H9 (cell line): Measurements from ENCODE around the gene NSD1. TPM values are rescaled to one million over a fixed set of nuclear protein-coding genes. Genes with fewer than 3 reads are reported as not detected.

ENCODE experiments used
- DNase-seq: peaks from one replicate; pipeline ENCODE4 v3.0.0-alpha.2; 2017
- H2AFZ ChIP-seq: one replicate; pipeline ENCODE4 v1.6.1; 2013; ENCODE audit warnings: mild to moderate bottlenecking, low read length, control low read depth, moderate library complexity
- H2AK5ac ChIP-seq: 2 replicates; pipeline ENCODE4 v1.6.1; 2013; ENCODE audit warnings: low read length, control low read depth, mixed read lengths; ENCODE audit not compliant: insufficient read length
- H2BK120ac ChIP-seq: one replicate; pipeline ENCODE4 v1.6.1; 2013; ENCODE audit warnings: low read depth, mild to moderate bottlenecking, low read length, control low read depth, inconsistent platforms; ENCODE audit not compliant: poor library complexity, severe bottlenecking
- H2BK12ac ChIP-seq: 2 replicates; pipeline ENCODE4 v1.6.1; 2013; ENCODE audit warnings: low read length, control low read depth, mixed read lengths, low read depth; ENCODE audit not compliant: insufficient read length
- H2BK15ac ChIP-seq: 2 replicates; pipeline ENCODE4 v1.6.1; 2013; ENCODE audit warnings: low read depth, low read length, control low read depth
- H2BK20ac ChIP-seq: one replicate; pipeline ENCODE4 v1.6.1; 2013; ENCODE audit warnings: low read depth, mild to moderate bottlenecking, low read length, control low read depth, inconsistent platforms; ENCODE audit not compliant: poor library complexity, severe bottlenecking
- H2BK5ac ChIP-seq: 2 replicates; pipeline ENCODE4 v1.6.1; 2013; ENCODE audit warnings: low read length, control low read depth, mixed read lengths; ENCODE audit not compliant: insufficient read length
- H3K14ac ChIP-seq: 2 replicates; pipeline ENCODE4 v1.6.1; 2013; ENCODE audit warnings: low read length, control low read depth; ENCODE audit not compliant: insufficient read depth
- H3K18ac ChIP-seq: 2 replicates; pipeline ENCODE4 v1.6.1; 2013; ENCODE audit warnings: low read depth, mild to moderate bottlenecking, mixed read lengths, low read length, control low read depth; ENCODE audit not compliant: insufficient read length
- H3K23ac ChIP-seq: 2 replicates; pipeline ENCODE4 v1.6.1; 2013; ENCODE audit warnings: low read length, control low read depth, mixed read lengths, low read depth; ENCODE audit not compliant: insufficient read length
- H3K23me2 ChIP-seq: 2 replicates; pipeline ENCODE4 v1.6.1; 2013; ENCODE audit warnings: low read depth, mild to moderate bottlenecking, mixed read lengths, low read length, control low read depth; ENCODE audit not compliant: insufficient read length, poor library complexity, severe bottlenecking
- H3K27ac ChIP-seq: 2 replicates; pipeline ENCODE4 v1.5.1; 2013; ENCODE audit warnings: low read length, control low read depth, mixed read lengths, low read depth; ENCODE audit not compliant: insufficient read length
- H3K27me3 ChIP-seq: 2 replicates; pipeline ENCODE4 v1.6.1; 2013; ENCODE audit warnings: low read length, control low read depth, inconsistent platforms; ENCODE audit not compliant: insufficient read depth
- H3K4ac ChIP-seq: 2 replicates; pipeline ENCODE4 v1.6.1; 2013; ENCODE audit warnings: low read depth, mild to moderate bottlenecking, control low read depth, inconsistent platforms, low read length, moderate library complexity
- H3K4me1 ChIP-seq: 2 replicates; pipeline ENCODE4 v1.6.1; 2013; ENCODE audit warnings: low read length, control low read depth, inconsistent platforms; ENCODE audit not compliant: insufficient read depth
- H3K4me2 ChIP-seq: 2 replicates; pipeline ENCODE4 v1.6.1; 2013; ENCODE audit warnings: low read length, control low read depth, mixed read lengths; ENCODE audit not compliant: insufficient read length, insufficient read depth
- H3K56ac ChIP-seq: 2 replicates; pipeline ENCODE4 v1.6.1; 2013; ENCODE audit warnings: low read depth, mild to moderate bottlenecking, mixed read lengths, low read length, control low read depth; ENCODE audit not compliant: insufficient read length
- H3K79me1 ChIP-seq: 2 replicates; pipeline ENCODE4 v1.6.1; 2013; ENCODE audit warnings: low read depth, mild to moderate bottlenecking, moderate library complexity, low read length, control low read depth, inconsistent platforms; ENCODE audit not compliant: insufficient read depth, poor library complexity, severe bottlenecking
- H3K79me2 ChIP-seq: 2 replicates; pipeline ENCODE4 v1.6.1; 2013; ENCODE audit warnings: low read length, control low read depth, inconsistent platforms; ENCODE audit not compliant: insufficient read depth
- H3K9ac ChIP-seq: 2 replicates; pipeline ENCODE4 v1.6.1; 2013; ENCODE audit warnings: low read length, control low read depth, mixed read lengths; ENCODE audit not compliant: insufficient read length; ENCODE audit errors: extremely low read depth
- H3K9me3 ChIP-seq: one replicate; pipeline ENCODE4 v1.6.1; 2013; ENCODE audit warnings: low read depth, low read length, inconsistent platforms; ENCODE audit not compliant: control insufficient read depth
- H3T11ph ChIP-seq: one replicate; pipeline ENCODE4 v1.6.1; 2013; ENCODE audit warnings: mild to moderate bottlenecking, low read length, control low read depth, inconsistent platforms
- H4K20me1 ChIP-seq: one replicate; pipeline ENCODE4 v1.6.1; 2013; ENCODE audit not compliant: control insufficient read depth, insufficient read length, insufficient read depth
- H4K5ac ChIP-seq: 2 replicates; pipeline ENCODE4 v1.6.1; 2013; ENCODE audit warnings: low read depth, mild to moderate bottlenecking, mixed read lengths, low read length, control low read depth; ENCODE audit not compliant: insufficient read length
- H4K8ac ChIP-seq: replicated peaks from 2 replicates; pipeline ENCODE4 v1.6.1; 2013; ENCODE audit warnings: low read length, control low read depth, mixed read lengths, low read depth; ENCODE audit not compliant: insufficient read length
- H4K91ac ChIP-seq: 2 replicates; pipeline ENCODE4 v1.6.1; 2013; ENCODE audit warnings: low read depth, mild to moderate bottlenecking, moderate library complexity, mixed read lengths, low read length, control low read depth; ENCODE audit not compliant: insufficient read length
- H3K27ac Mint-ChIP-seq, 3 experiments: 2 replicates in 2 of 3; 3 replicates in 1 of 3; pipeline ENCODE4 v1.8.0; 2020 to 2021; ENCODE audit warnings: mixed read lengths in 3 of 3, mild to moderate bottlenecking in 1 of 3, moderate library complexity in 1 of 3
- H3K27me3 Mint-ChIP-seq: 2 replicates; pipeline ENCODE4 v1.8.0; 2021; ENCODE audit warnings: low read depth, mild to moderate bottlenecking, moderate library complexity, mixed read lengths
- H3K36me3 Mint-ChIP-seq, 3 experiments: 2 replicates in 2 of 3; 3 replicates in 1 of 3; pipeline ENCODE4 v1.8.0; 2020 to 2021; ENCODE audit warnings: low read depth in 3 of 3, mixed read lengths in 3 of 3; ENCODE audit not compliant: insufficient read depth in 1 of 3
- H3K4me1 Mint-ChIP-seq, 2 experiments: 2 replicates each; pipeline ENCODE4 v1.8.0; 2020; ENCODE audit warnings: mixed read lengths in 2 of 2
- H3K4me3 Mint-ChIP-seq, 2 experiments: 2 replicates in 1 of 2; 3 replicates in 1 of 2; pipeline ENCODE4 v1.8.0; 2020 to 2021; ENCODE audit warnings: mild to moderate bottlenecking in 2 of 2, mixed read lengths in 2 of 2, moderate library complexity in 1 of 2
- H3K9me3 Mint-ChIP-seq, 2 experiments: 2 replicates in 1 of 2; 3 replicates in 1 of 2; pipeline ENCODE4 v1.8.0; 2020; ENCODE audit warnings: mild to moderate bottlenecking in 2 of 2, mixed read lengths in 2 of 2, moderate library complexity in 1 of 2
- WGBS: extraction: QIAGEN DNeasy Blood & Tissue Kit; methylation state at CpG from one replicate; pipeline ENCODE4 v1.1.7; 2013; ENCODE audit warnings: missing lambda C conversion rate, low lambda C conversion rate, mixed read lengths; ENCODE audit not compliant: insufficient read length; ENCODE audit errors: extremely low coverage; 5-methylcytosine and 5-hydroxymethylcytosine counted together
- total RNA-seq: library from RNA; stranded (reverse); gene quantifications from 2 replicates; pipeline ENCODE4 v1.2.1, GENCODE V29; 2021
- TF ChIP-seq, protein P1 (sequence below): fragments of 200-600 bp; sonication (generic); conservative IDR thresholded peaks from 3 replicates; pipeline ENCODE4 v1.8.0; 2021; ENCODE audit warnings: antibody characterized with exemption, mild to moderate bottlenecking

Gene NSD1
- total RNA-seq, 1 experiment from 2014 or later, result 213 TPM

DNA sequence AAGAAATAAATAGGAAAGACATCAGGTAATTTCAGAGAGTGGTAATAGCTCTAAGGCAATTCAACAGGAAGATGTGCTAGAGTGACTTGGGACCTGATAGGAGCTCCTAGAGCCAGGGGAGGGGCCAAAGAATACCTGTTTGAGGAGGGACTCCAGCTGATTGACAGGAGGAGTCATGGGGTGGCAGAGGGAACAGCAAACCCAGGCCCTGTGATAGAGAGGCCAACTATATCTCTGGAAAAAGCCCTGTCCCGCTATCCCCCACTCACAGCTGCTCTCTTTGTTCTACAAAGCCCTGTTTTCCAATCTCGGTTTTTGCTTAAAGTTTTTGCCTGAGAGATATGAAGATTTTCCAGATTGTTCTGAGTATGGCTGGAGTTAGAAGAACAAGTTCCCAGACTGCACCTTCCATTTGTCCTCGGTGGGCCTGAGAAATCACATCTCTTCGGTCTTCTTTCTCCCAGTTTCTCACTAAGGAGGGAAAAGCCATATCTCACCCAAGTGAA lies 9.0 kb upstream of the NSD1 start:
- peaks cover 7% of the 10 kb centered on the region for H3K27me3 Mint-ChIP-seq
- no peak overlapping the region for H2AK5ac ChIP-seq
- no peak overlapping the region for H4K8ac ChIP-seq
- no peaks in the 10 kb centered on the region for H3K27me3 ChIP-seq
- no peak overlapping the region for H4K91ac ChIP-seq
- peak overlapping the region in 2 of 3 experiments; percentile 40 to 69; a peak in 3 of 7 replicates for H3K27ac Mint-ChIP-seq
- H4K20me1 ChIP-seq, result no peaks in the 10 kb centered on the region
- H3K9me3 Mint-ChIP-seq, result no peaks in the 10 kb centered on the region
- no peak overlapping the region for H4K5ac ChIP-seq
- no peaks in the 10 kb centered on the region for H3K9me3 ChIP-seq
- H3K56ac ChIP-seq, result no peak overlapping the region
- no peak overlapping the region; a peak in 1 of 5 replicates for H3K4me3 Mint-ChIP-seq
- no peak overlapping the region for H3T11ph ChIP-seq
- H3K4me1 ChIP-seq, result no peaks in the 10 kb centered on the region
- H3K18ac ChIP-seq, result no peak overlapping the region
- no peak overlapping the region for H3K27ac ChIP-seq
- no peak overlapping the region for H3K9ac ChIP-seq
- no peak overlapping the region for H3K4me2 ChIP-seq
- WGBS, result no CpG with 5 or more reads among the region's 4 CpGs
- H3K4me1 Mint-ChIP-seq, result peaks cover 8 to 22% of the 10 kb centered on the region in 2 experiments
- peak; percentile 89 for DNase-seq
- H3K79me1 ChIP-seq, result no peaks in the 10 kb centered on the region
- H2BK15ac ChIP-seq, result no peak overlapping the region
- H2BK120ac ChIP-seq, result no peak overlapping the region
- no peak overlapping the region for H3K14ac ChIP-seq
- no peak overlapping the region for H2BK20ac ChIP-seq
- H3K23me2 ChIP-seq, result no peaks in the 10 kb centered on the region
- no peak overlapping the region for H2BK12ac ChIP-seq
- no peaks in the 10 kb centered on the region; a peak in 1 of 7 replicates for H3K36me3 Mint-ChIP-seq
- TF ChIP-seq, protein P1, sequence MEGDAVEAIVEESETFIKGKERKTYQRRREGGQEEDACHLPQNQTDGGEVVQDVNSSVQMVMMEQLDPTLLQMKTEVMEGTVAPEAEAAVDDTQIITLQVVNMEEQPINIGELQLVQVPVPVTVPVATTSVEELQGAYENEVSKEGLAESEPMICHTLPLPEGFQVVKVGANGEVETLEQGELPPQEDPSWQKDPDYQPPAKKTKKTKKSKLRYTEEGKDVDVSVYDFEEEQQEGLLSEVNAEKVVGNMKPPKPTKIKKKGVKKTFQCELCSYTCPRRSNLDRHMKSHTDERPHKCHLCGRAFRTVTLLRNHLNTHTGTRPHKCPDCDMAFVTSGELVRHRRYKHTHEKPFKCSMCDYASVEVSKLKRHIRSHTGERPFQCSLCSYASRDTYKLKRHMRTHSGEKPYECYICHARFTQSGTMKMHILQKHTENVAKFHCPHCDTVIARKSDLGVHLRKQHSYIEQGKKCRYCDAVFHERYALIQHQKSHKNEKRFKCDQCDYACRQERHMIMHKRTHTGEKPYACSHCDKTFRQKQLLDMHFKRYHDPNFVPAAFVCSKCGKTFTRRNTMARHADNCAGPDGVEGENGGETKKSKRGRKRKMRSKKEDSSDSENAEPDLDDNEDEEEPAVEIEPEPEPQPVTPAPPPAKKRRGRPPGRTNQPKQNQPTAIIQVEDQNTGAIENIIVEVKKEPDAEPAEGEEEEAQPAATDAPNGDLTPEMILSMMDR, result no peak
- no peak overlapping the region for H3K4ac ChIP-seq
- no peak overlapping the region for H2AFZ ChIP-seq
- H3K79me2 ChIP-seq, result no peaks in the 10 kb centered on the region
- no peak overlapping the region for H3K23ac ChIP-seq
- no peak overlapping the region for H2BK5ac ChIP-seq
